H1 (cell line): ENCODE measurements around the gene RIMBP2. TPM values are rescaled to one million over a fixed set of nuclear protein-coding genes. Genes with fewer than 3 reads are reported as not detected.

ENCODE experiments used
- JUND ChIP-seq: IDR thresholded peaks from 2 replicates; pipeline ENCODE4 v1.6.1; 2011; ENCODE audit warnings: mild to moderate bottlenecking, improper control_type of control experiment, low read length
- PHF8 ChIP-seq: fragments of 200-600 bp; sonication (generic); conservative IDR thresholded peaks from 2 replicates; pipeline ENCODE4 v1.7.1; 2012; ENCODE audit warnings: low read depth, mild to moderate bottlenecking, inconsistent platforms, low read length, moderate library complexity
- POLR2A ChIP-seq, 2 experiments: IDR thresholded peaks; 1 replicate in 1 of 2; 2 replicates in 1 of 2; pipeline ENCODE4 v1.6.1; 2011; ENCODE audit warnings: low read depth in 2 of 2, low read length in 2 of 2, mild to moderate bottlenecking in 2 of 2; ENCODE audit errors: control extremely low read depth in 1 of 2
- SRF ChIP-seq: IDR thresholded peaks from 2 replicates; pipeline ENCODE4 v1.6.1; 2011; ENCODE audit warnings: mild to moderate bottlenecking, low read depth, low read length, moderate library complexity
- polyA plus RNA-seq, 7 experiments: library from polyadenylated mRNA; depleted of rRNA in 3 of 7; stranded (reverse) in 5 of 7; unstranded in 2 of 7; fragments of >200 nt in 5 of 7; fragments of 200-250 nt in 2 of 7; gene quantifications; 1 replicate in 5 of 7; 2 replicates in 1 of 7; 4 replicates in 1 of 7; pipeline versions ENCODE4 v1.2.1 to v1.2.3, GENCODE V29; 2011 to 2013; ENCODE audit warnings: missing spikeins in 2 of 7, mixed read lengths in 2 of 7
- total RNA-seq: library from RNA; stranded (reverse); fragmentation: NEBNext Ultra II Directional; extraction: Animal tissue kit (Norgen Biotek cat#: 25700); gene quantifications from 2 replicates; pipeline ENCODE4 v1.2.1, GENCODE V29; 2021

The RIMBP2 gene
- total and polyA plus RNA-seq, 2 of the 8 experiments (the other 6 are each of a cell fraction or from before 2014, with no cell fraction given) = 0.18 to 0.65 TPM

DNA sequence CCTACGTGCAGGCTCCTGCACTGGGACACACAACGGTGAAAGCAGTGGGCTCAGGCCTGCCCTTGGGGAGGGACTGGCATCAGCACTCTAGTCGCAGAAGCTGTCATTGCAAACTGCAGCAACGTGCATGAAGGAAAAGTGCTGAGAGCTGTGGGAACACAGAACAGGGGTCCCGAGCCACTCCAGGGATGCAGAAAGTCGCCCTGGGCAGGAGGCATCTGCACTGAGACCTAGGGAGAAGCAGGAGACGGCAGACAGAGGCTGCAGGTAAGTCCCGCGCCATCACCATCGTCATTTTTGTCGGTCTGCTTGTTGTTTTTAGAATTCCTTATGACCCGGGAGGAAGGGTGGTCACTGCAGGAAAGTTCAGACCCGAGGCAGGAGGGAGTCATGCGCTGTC is 21.6 kb upstream of the RIMBP2 start (continued):
- TF ChIP-seq POLR2A (IDR thresholded peaks at IDR 0.05; ENCODE audit: control extremely low read depth in 1 of 2, low read depth in 2 of 2, low read length in 2 of 2) (no peak), PHF8 (no peak), JUND (no peak), SRF (no peak)
